A673 (cell line): Measurements from ENCODE around the gene ASB9.

ENCODE experiments used
- EZH2 ChIP-seq: fragments of 200-600 bp; sonication (generic); IDR thresholded peaks from 2 replicates; pipeline ENCODE4 v1.6.1; 2017; ENCODE audit warnings: borderline replicate concordance, low read depth, mild to moderate bottlenecking, mixed read lengths, antibody characterized with exemption, low read length; ENCODE audit not compliant: poor library complexity, severe bottlenecking
- TF ChIP-seq, protein P1 (sequence below): fragments of 300-800, 200-600 bp; sonication (generic); conservative IDR thresholded peaks from 2 replicates; pipeline ENCODE4 v1.5.1; 2017; ENCODE audit warnings: low read depth, mild to moderate bottlenecking, antibody characterized with exemption, low read length, moderate library complexity, mixed read lengths

DNA sequence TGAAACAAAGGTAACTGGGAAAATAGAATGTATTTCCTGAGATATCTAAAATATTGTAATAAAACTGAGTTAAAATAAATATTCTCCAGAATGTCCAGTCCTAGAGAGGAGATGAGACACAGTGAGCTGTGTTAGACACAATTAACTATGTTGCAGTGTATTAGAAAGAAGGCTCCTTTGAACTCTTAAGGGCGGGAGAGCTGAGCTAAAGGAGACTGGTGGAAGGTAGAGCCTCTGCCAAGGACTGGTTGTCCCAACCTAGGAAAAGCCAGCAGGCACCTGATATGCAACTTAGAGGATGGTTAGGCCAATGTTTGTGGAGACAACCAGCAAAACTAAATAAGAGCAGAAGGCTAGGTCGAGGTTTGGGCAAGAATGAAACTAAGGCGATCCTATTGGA, 41.2 kb upstream of the ASB9 start:
- TF ChIP-seq, protein P1, sequence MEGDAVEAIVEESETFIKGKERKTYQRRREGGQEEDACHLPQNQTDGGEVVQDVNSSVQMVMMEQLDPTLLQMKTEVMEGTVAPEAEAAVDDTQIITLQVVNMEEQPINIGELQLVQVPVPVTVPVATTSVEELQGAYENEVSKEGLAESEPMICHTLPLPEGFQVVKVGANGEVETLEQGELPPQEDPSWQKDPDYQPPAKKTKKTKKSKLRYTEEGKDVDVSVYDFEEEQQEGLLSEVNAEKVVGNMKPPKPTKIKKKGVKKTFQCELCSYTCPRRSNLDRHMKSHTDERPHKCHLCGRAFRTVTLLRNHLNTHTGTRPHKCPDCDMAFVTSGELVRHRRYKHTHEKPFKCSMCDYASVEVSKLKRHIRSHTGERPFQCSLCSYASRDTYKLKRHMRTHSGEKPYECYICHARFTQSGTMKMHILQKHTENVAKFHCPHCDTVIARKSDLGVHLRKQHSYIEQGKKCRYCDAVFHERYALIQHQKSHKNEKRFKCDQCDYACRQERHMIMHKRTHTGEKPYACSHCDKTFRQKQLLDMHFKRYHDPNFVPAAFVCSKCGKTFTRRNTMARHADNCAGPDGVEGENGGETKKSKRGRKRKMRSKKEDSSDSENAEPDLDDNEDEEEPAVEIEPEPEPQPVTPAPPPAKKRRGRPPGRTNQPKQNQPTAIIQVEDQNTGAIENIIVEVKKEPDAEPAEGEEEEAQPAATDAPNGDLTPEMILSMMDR: no peak
- TF ChIP-seq EZH2: no peak
